IMR-90 (cell line): ENCODE results near the gene MAPK10. TPM values are rescaled to one million over a fixed set of nuclear protein-coding genes. Genes with fewer than 3 reads are reported as not detected.

ENCODE experiments used
- ATAC-seq: fragments of 200-7000 bp; cut with Tn5 transposase; 2 replicates; pipeline ENCODE4 v1.9.1; 2020; ENCODE audit warnings: low read depth, mild to moderate bottlenecking, moderate library complexity
- BruUV-seq: library from RNA; stranded (reverse); fragments of 400-500 nt; replicated peaks from 2 replicates; lab custom pipeline; 2021; lab: Mats Ljungman, UMichigan
- CTCF ChIA-PET: fragments of 300-600 bp; formaldehyde crosslinking; extraction: SDS; loops from one replicate; lab custom pipeline; 2021; ENCODE audit warnings: antibody characterized with exemption; lab: Yijun Ruan, JAX
- POLR2A ChIA-PET: fragments of 300-600 bp; sonication (Branson Sonifier 250); formaldehyde crosslinking; loops from one replicate; lab custom pipeline; 2022; ENCODE audit warnings: antibody characterized with exemption; ENCODE audit not compliant: unreplicated experiment; lab: Charles Lee
- DNase-seq: peaks from one replicate; pipeline ENCODE4 v3.0.0; 2013
- H2AFZ ChIP-seq: replicated peaks from 2 replicates; pipeline ENCODE3; 2013; ENCODE audit warnings: low read length, mild to moderate bottlenecking; ENCODE audit not compliant: poor library complexity
- H2AK5ac ChIP-seq: 2 replicates; pipeline ENCODE4 v1.6.1; 2013; ENCODE audit warnings: low read depth, low read length, inconsistent platforms
- H2AK9ac ChIP-seq: replicated peaks from 2 replicates; pipeline ENCODE3; 2013; ENCODE audit warnings: mild to moderate bottlenecking, low read depth, low read length, moderate library complexity; ENCODE audit not compliant: poor library complexity
- H2BK120ac ChIP-seq: 2 replicates; pipeline ENCODE4 v1.6.1; 2013; ENCODE audit warnings: low read depth, low read length, inconsistent platforms
- H2BK15ac ChIP-seq: 3 replicates; pipeline ENCODE4 v1.6.1; 2013; ENCODE audit warnings: low read depth, low read length, inconsistent platforms
- H2BK20ac ChIP-seq: 2 replicates; pipeline ENCODE4 v1.6.1; 2013; ENCODE audit warnings: low read depth, mild to moderate bottlenecking, inconsistent platforms, low read length, moderate library complexity
- H2BK5ac ChIP-seq: 2 replicates; pipeline ENCODE4 v1.6.1; 2013; ENCODE audit warnings: mild to moderate bottlenecking, low read depth, low read length, inconsistent platforms; ENCODE audit not compliant: poor library complexity, severe bottlenecking
- H3K14ac ChIP-seq: replicated peaks from 2 replicates; pipeline ENCODE4 v1.6.1; 2013; ENCODE audit warnings: low read depth, low read length, inconsistent platforms
- H3K18ac ChIP-seq: 2 replicates; pipeline ENCODE4 v1.6.1; 2013; ENCODE audit warnings: low read depth, low read length, control low read depth
- H3K23ac ChIP-seq: 2 replicates; pipeline ENCODE4 v1.6.1; 2013; ENCODE audit warnings: low read depth, low read length, inconsistent platforms
- H3K27ac ChIP-seq: 2 replicates; pipeline ENCODE4 v1.5.1; 2013; ENCODE audit warnings: mild to moderate bottlenecking, control low read depth, low read length; ENCODE audit not compliant: insufficient read depth
- H3K27me3 ChIP-seq: 2 replicates; pipeline ENCODE4 v1.6.1; 2013; ENCODE audit warnings: low read length; ENCODE audit not compliant: control insufficient read depth, insufficient read depth
- H3K36me3 ChIP-seq: 2 replicates; pipeline ENCODE4 v1.6.1; 2013; ENCODE audit warnings: low read length, mixed read lengths; ENCODE audit not compliant: control insufficient read depth, insufficient read depth
- H3K4ac ChIP-seq: 2 replicates; pipeline ENCODE4 v1.6.1; 2013; ENCODE audit warnings: low read depth, low read length, inconsistent platforms
- H3K4me1 ChIP-seq: 2 replicates; pipeline ENCODE4 v1.6.1; 2013; ENCODE audit warnings: low read length, mixed read lengths; ENCODE audit not compliant: control insufficient read depth, insufficient read depth
- H3K4me2 ChIP-seq: 2 replicates; pipeline ENCODE4 v1.6.1; 2013; ENCODE audit warnings: low read depth, mild to moderate bottlenecking, control low read depth, low read length, moderate library complexity
- H3K4me3 ChIP-seq: 2 replicates; pipeline ENCODE4 v1.5.1; 2013; ENCODE audit warnings: low read depth, mild to moderate bottlenecking, control low read depth, low read length, moderate library complexity; ENCODE audit not compliant: insufficient read depth
- H3K56ac ChIP-seq: 2 replicates; pipeline ENCODE4 v1.6.1; 2013; ENCODE audit warnings: low read length, inconsistent platforms; ENCODE audit not compliant: insufficient read depth; ENCODE audit errors: extremely low read depth
- H3K79me1 ChIP-seq, 2 experiments: 2 replicates each; pipeline ENCODE4 v1.6.1; 2013; ENCODE audit warnings: low read length in 2 of 2, inconsistent platforms in 1 of 2, low read depth in 1 of 2
- H3K9ac ChIP-seq: 2 replicates; pipeline ENCODE4 v1.6.1; 2013; ENCODE audit warnings: low read depth, low read length, control low read depth
- H3K9me1 ChIP-seq: 2 replicates; pipeline ENCODE4 v1.6.1; 2013; ENCODE audit warnings: low read length, inconsistent platforms; ENCODE audit not compliant: insufficient read depth
- H3K9me3 ChIP-seq: 2 replicates; pipeline ENCODE4 v1.6.1; 2013; ENCODE audit warnings: low read length; ENCODE audit not compliant: control insufficient read depth, insufficient read depth
- H4K20me1 ChIP-seq: 2 replicates; pipeline ENCODE4 v1.6.1; 2013; ENCODE audit warnings: low read length, inconsistent platforms; ENCODE audit not compliant: insufficient read depth
- H4K5ac ChIP-seq: 2 replicates; pipeline ENCODE4 v1.6.1; 2013; ENCODE audit warnings: mild to moderate bottlenecking, low read depth, low read length, control low read depth
- H4K8ac ChIP-seq, 2 experiments: 2 replicates each; pipeline ENCODE4 v1.6.1; 2013; ENCODE audit warnings: low read depth in 2 of 2, low read length in 2 of 2, control low read depth in 1 of 2, inconsistent platforms in 1 of 2
- H4K91ac ChIP-seq: 2 replicates; pipeline ENCODE4 v1.6.1; 2013; ENCODE audit warnings: low read depth, low read length, inconsistent platforms; ENCODE audit not compliant: insufficient read depth
- BHLHE40 ChIP-seq: fragments of 150-350 bp; IDR thresholded peaks from 2 replicates; pipeline ENCODE4 v1.6.1; 2016; ENCODE audit warnings: mild to moderate bottlenecking, low read depth, low read length
- FOS ChIP-seq: fragments of 150-350 bp; IDR thresholded peaks from 2 replicates; pipeline ENCODE4 v1.6.1; 2016; ENCODE audit warnings: low read depth, low read length
- MAFK ChIP-seq: IDR thresholded peaks from 2 replicates; pipeline ENCODE4 v1.6.1; 2012; ENCODE audit warnings: low read depth, low read length, improper control_type of control experiment
- POLR2A ChIP-seq: IDR thresholded peaks from 2 replicates; pipeline ENCODE4 v1.6.1; 2012; ENCODE audit warnings: mild to moderate bottlenecking, low read depth, low read length
- RAD21 ChIP-seq: IDR thresholded peaks from 2 replicates; pipeline ENCODE4 v1.6.1; 2012; ENCODE audit warnings: low read length, improper control_type of control experiment
- RCOR1 ChIP-seq: IDR thresholded peaks from 2 replicates; pipeline ENCODE4 v1.6.1; 2012; ENCODE audit warnings: mild to moderate bottlenecking, low read length, improper control_type of control experiment; ENCODE audit not compliant: insufficient replicate concordance
- SMC3 ChIP-seq: fragments of 150-350 bp; IDR thresholded peaks from 2 replicates; pipeline ENCODE4 v1.6.1; 2016; ENCODE audit warnings: low read depth, mild to moderate bottlenecking, antibody characterized with exemption, low read length, moderate library complexity
- USF2 ChIP-seq: fragments of 150-350 bp; IDR thresholded peaks from 2 replicates; pipeline ENCODE4 v1.6.1; 2017; ENCODE audit warnings: mild to moderate bottlenecking, antibody characterized with exemption, low read length, low read depth
- WGBS, 2 experiments: methylation state at CpG; one replicate each; pipeline versions ENCODE4 v1.1.5 to v1.1.7; 2013; ENCODE audit warnings: missing lambda C conversion rate in 2 of 2; ENCODE audit not compliant: insufficient read length in 1 of 2; ENCODE audit errors: extremely low coverage in 2 of 2; 5-methylcytosine and 5-hydroxymethylcytosine counted together
- dilution Hi-C: fragments of 300-500 bp; cut with HindIII; formaldehyde crosslinking; loops from one replicate; pipeline ENCODE4 v1.14.3; 2018; ENCODE audit warnings: low sequenced_read_pairs; ENCODE audit not compliant: unreplicated experiment
- in situ Hi-C: fragments of 300-500 bp; cut with MboI; formaldehyde crosslinking; loops from 3 replicates; pipeline ENCODE4 v1.14.3; 2019; ENCODE audit warnings: low sequenced_read_pairs, inconsistent platforms, mixed read lengths
- intact Hi-C: fragments of 100-400 bp; cut with micrococcal nuclease; formaldehyde crosslinking; loops from 2 replicates; pipeline ENCODE4 v1.10.0; 2022
- polyA plus RNA-seq, 3 experiments: library from polyadenylated mRNA; depleted of rRNA; stranded (reverse); fragments of >200 nt; gene quantifications; 2 replicates each; pipeline ENCODE4 v1.2.3, GENCODE V29; 2012; ENCODE audit warnings: low replicate concordance in 1 of 3
- total RNA-seq: library from RNA; depleted of rRNA; stranded (reverse); fragments of >200 nt; gene quantifications from 2 replicates; pipeline ENCODE4 v1.2.3, GENCODE V29; 2012
- TF ChIP-seq, protein P1 (sequence below): fragments of 150-350 bp; IDR thresholded peaks from 2 replicates; pipeline ENCODE4 v1.6.1; 2016; ENCODE audit warnings: low read depth, mild to moderate bottlenecking, low read length, moderate library complexity, borderline replicate concordance

The MAPK10 gene
- total and polyA plus RNA-seq, 2 of the 4 experiments (the other 2 are of a cell fraction) = 2.8 to 6.5 TPM

DNA sequence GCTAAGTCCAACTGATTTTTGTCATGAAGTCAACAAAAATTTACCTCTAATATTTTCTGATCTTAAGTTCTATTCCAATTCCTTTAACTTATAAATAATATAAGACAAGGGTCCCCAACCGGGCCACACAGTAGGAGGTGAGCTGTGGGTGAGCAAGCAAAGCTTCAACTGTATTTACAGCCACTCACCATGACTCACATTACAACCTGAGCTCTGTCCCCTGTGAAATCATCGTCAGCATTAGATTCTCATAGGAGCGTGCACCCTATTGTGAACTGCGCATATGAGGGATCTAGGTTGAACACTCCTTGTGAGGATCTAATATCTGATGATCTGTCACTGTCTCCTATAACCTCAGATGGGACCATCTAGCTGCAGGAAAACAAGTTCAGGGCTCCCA lies 227.4 kb downstream of the MAPK10 start:
- no peaks in the 10 kb centered on the region for H4K20me1 ChIP-seq
- no peak overlapping the region for H2BK20ac ChIP-seq
- no peak overlapping the region for H3K9ac ChIP-seq
- H3K4me3 ChIP-seq = no peak overlapping the region
- TF ChIP-seq BHLHE40 (no peak), USF2 (no peak), RAD21 (no peak), RCOR1 (no peak), POLR2A (no peak), MAFK (no peak), SMC3 (no peak), FOS (no peak)
- TF ChIP-seq, protein P1, sequence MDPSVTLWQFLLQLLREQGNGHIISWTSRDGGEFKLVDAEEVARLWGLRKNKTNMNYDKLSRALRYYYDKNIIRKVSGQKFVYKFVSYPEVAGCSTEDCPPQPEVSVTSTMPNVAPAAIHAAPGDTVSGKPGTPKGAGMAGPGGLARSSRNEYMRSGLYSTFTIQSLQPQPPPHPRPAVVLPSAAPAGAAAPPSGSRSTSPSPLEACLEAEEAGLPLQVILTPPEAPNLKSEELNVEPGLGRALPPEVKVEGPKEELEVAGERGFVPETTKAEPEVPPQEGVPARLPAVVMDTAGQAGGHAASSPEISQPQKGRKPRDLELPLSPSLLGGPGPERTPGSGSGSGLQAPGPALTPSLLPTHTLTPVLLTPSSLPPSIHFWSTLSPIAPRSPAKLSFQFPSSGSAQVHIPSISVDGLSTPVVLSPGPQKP = no peak
- no peak overlapping the region for H3K23ac ChIP-seq
- no peak overlapping the region for H3K4ac ChIP-seq
- no peak overlapping the region for H3K14ac ChIP-seq
- ChIA-PET POLR2A (no interaction called here), CTCF (no interaction called here)
- intact Hi-C loops (no loop called here), dilution Hi-C loops (no loop called here), in situ Hi-C loops (no loop called here)
- H2BK5ac ChIP-seq = no peak overlapping the region
- H3K79me1 ChIP-seq = no peaks in the 10 kb centered on the region
- H3K27ac ChIP-seq = no peak overlapping the region
- H2BK120ac ChIP-seq = no peak overlapping the region
- H3K9me1 ChIP-seq = no peaks in the 10 kb centered on the region
- no peak overlapping the region for H4K8ac ChIP-seq
- H3K18ac ChIP-seq = no peak overlapping the region
- H3K4me1 ChIP-seq = no peaks in the 10 kb centered on the region
- BruUV-seq = no TSS peak
- H3K27me3 ChIP-seq = no peaks in the 10 kb centered on the region
- no CpG with 5 or more reads among the region's 4 CpGs for WGBS, 2 experiments
- H4K91ac ChIP-seq = no peak overlapping the region
- no peak overlapping the region for H3K4me2 ChIP-seq
- H3K36me3 ChIP-seq = no peaks in the 10 kb centered on the region
- H2AFZ ChIP-seq = no peak overlapping the region
- no peak overlapping the region for H2BK15ac ChIP-seq
- no peak overlapping the region for H2AK5ac ChIP-seq
- no peak overlapping the region for H2AK9ac ChIP-seq
- ATAC-seq (no peak), DNase-seq (no peak)
- H3K9me3 ChIP-seq = no peaks in the 10 kb centered on the region; the same call in 1 of the 2 replicates
- no peak overlapping the region for H4K5ac ChIP-seq
- H3K56ac ChIP-seq = no peak overlapping the region
